ENCODE data around the gene BTBD17.

- TF ChIP-seq, protein P1, sequence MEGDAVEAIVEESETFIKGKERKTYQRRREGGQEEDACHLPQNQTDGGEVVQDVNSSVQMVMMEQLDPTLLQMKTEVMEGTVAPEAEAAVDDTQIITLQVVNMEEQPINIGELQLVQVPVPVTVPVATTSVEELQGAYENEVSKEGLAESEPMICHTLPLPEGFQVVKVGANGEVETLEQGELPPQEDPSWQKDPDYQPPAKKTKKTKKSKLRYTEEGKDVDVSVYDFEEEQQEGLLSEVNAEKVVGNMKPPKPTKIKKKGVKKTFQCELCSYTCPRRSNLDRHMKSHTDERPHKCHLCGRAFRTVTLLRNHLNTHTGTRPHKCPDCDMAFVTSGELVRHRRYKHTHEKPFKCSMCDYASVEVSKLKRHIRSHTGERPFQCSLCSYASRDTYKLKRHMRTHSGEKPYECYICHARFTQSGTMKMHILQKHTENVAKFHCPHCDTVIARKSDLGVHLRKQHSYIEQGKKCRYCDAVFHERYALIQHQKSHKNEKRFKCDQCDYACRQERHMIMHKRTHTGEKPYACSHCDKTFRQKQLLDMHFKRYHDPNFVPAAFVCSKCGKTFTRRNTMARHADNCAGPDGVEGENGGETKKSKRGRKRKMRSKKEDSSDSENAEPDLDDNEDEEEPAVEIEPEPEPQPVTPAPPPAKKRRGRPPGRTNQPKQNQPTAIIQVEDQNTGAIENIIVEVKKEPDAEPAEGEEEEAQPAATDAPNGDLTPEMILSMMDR (conservative IDR thresholded peaks at IDR 0.05; ENCODE audit: low read depth in 2 of 2): no peak
- TF ChIP-seq EZH2phosphoT487 (IDR thresholded peaks at IDR 0.05; ENCODE audit: unreplicated experiment): no peak
- no peak for TF ChIP-seq POLR2AphosphoS5 (IDR thresholded peaks at IDR 0.05; ENCODE audit: low read depth)
- TF ChIP-seq EZH2 (IDR thresholded peaks at IDR 0.05; ENCODE audit: low read depth, unreplicated experiment): no peak
- TF ChIP-seq, protein P2, sequence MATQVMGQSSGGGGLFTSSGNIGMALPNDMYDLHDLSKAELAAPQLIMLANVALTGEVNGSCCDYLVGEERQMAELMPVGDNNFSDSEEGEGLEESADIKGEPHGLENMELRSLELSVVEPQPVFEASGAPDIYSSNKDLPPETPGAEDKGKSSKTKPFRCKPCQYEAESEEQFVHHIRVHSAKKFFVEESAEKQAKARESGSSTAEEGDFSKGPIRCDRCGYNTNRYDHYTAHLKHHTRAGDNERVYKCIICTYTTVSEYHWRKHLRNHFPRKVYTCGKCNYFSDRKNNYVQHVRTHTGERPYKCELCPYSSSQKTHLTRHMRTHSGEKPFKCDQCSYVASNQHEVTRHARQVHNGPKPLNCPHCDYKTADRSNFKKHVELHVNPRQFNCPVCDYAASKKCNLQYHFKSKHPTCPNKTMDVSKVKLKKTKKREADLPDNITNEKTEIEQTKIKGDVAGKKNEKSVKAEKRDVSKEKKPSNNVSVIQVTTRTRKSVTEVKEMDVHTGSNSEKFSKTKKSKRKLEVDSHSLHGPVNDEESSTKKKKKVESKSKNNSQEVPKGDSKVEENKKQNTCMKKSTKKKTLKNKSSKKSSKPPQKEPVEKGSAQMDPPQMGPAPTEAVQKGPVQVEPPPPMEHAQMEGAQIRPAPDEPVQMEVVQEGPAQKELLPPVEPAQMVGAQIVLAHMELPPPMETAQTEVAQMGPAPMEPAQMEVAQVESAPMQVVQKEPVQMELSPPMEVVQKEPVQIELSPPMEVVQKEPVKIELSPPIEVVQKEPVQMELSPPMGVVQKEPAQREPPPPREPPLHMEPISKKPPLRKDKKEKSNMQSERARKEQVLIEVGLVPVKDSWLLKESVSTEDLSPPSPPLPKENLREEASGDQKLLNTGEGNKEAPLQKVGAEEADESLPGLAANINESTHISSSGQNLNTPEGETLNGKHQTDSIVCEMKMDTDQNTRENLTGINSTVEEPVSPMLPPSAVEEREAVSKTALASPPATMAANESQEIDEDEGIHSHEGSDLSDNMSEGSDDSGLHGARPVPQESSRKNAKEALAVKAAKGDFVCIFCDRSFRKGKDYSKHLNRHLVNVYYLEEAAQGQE (IDR thresholded peaks at IDR 0.05; ENCODE audit: unreplicated experiment): no peak
- no peak for TF ChIP-seq JUNB (IDR thresholded peaks at IDR 0.05; ENCODE audit: unreplicated experiment)
- TF ChIP-seq CREB1 (CRISPR knock-in tag; IDR thresholded peaks at IDR 0.05; ENCODE audit: low read depth): no peak
- TF ChIP-seq STAT1 (IDR thresholded peaks at IDR 0.05; ENCODE audit: unreplicated experiment): no peak
- TF ChIP-seq, protein P3, sequence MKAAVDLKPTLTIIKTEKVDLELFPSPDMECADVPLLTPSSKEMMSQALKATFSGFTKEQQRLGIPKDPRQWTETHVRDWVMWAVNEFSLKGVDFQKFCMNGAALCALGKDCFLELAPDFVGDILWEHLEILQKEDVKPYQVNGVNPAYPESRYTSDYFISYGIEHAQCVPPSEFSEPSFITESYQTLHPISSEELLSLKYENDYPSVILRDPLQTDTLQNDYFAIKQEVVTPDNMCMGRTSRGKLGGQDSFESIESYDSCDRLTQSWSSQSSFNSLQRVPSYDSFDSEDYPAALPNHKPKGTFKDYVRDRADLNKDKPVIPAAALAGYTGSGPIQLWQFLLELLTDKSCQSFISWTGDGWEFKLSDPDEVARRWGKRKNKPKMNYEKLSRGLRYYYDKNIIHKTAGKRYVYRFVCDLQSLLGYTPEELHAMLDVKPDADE (IDR thresholded peaks at IDR 0.05): no peak
- TF ChIP-seq ZNF114 (CRISPR knock-in tag; IDR thresholded peaks at IDR 0.05): no peak
- TF ChIP-seq NANOG (IDR thresholded peaks at IDR 0.05; ENCODE audit: borderline replicate concordance): no peak
- TF ChIP-seq ZNF331 (CRISPR knock-in tag; IDR thresholded peaks at IDR 0.05; ENCODE audit: low read depth): no peak
- no peak for TF ChIP-seq ZNF462 (CRISPR knock-in tag; IDR thresholded peaks at IDR 0.05)
Observed at GRCh38 chr17:74393346-74393942, 31.8 kb upstream of the BTBD17 start.

Data from GM23338 (cell line).